ENCODE measurements around the gene TMEM52B. TPM values are rescaled to one million over a fixed set of nuclear protein-coding genes. Genes with fewer than 3 reads are reported as not detected.

The TMEM52B gene
- not detected for polyA plus RNA-seq (2012; ENCODE audit: low read depth, missing spikeins)

- FAIRE-seq = no peak
- TF ChIP-seq TAF1 (IDR thresholded peaks at IDR 0.05; ENCODE audit: low read depth, low read length) (no peak), POLR2A (IDR thresholded peaks at IDR 0.05; ENCODE audit: low read depth, low read length) (no peak), SPI1 (IDR thresholded peaks at IDR 0.05; ENCODE audit: low read depth, low read length) (no peak), PAX5 (IDR thresholded peaks at IDR 0.05; ENCODE audit: insufficient read depth, low read length, severe bottlenecking) (no peak), POLR2AphosphoS5 (IDR thresholded peaks at IDR 0.05; ENCODE audit: low read depth, low read length) (no peak), POU2F2 (IDR thresholded peaks at IDR 0.05; ENCODE audit: low read depth, low read length) (no peak)
These were observed at the start of gene TMEM52B for GRCh38 chr12:10178821-10179220. TMEM52B (plus strand) TSS chr12:10179032; CDS start chr12:10179575, 543 bp downstream.

GRCh38 chr12:10130042-10130441 lies 48.8 kb upstream of the TMEM52B start, which contains the start of gene CLEC7A:
CLEC7A (minus strand) TSS chr12:10130199; CDS start chr12:10130082, 117 bp downstream.
- TF ChIP-seq POLR2AphosphoS5 (IDR thresholded peaks at IDR 0.05; ENCODE audit: low read depth, low read length) = no peak
- TF ChIP-seq POLR2A (IDR thresholded peaks at IDR 0.05; ENCODE audit: low read depth, low read length) = no peak
- TF ChIP-seq PAX5 (IDR thresholded peaks at IDR 0.05; ENCODE audit: insufficient read depth, low read length, severe bottlenecking) = no peak
- peak; percentile 83 for TF ChIP-seq SPI1 (IDR thresholded peaks at IDR 0.05; ENCODE audit: low read depth, low read length)
- DNase-seq (ENCODE audit: insufficient read length, low spot score) (peak; percentile 17), FAIRE-seq (peak; percentile 61)

More at GRCh38 chr12:10178821-10179220, at the start of gene TMEM52B:
- no peak for DNase-seq (ENCODE audit: insufficient read length, low spot score)

GRCh38 chr12:10131111-10131690 lies 47.6 kb upstream of the TMEM52B start:
- FAIRE-seq = no peak
- TF ChIP-seq POU2F2 (IDR thresholded peaks at IDR 0.05; ENCODE audit: low read depth, low read length) (no peak), SPI1 (IDR thresholded peaks at IDR 0.05; ENCODE audit: low read depth, low read length) (no peak), POLR2AphosphoS5 (IDR thresholded peaks at IDR 0.05; ENCODE audit: low read depth, low read length) (no peak), POLR2A (IDR thresholded peaks at IDR 0.05; ENCODE audit: low read depth, low read length) (no peak), PAX5 (IDR thresholded peaks at IDR 0.05; ENCODE audit: insufficient read depth, low read length, severe bottlenecking) (no peak), TAF1 (IDR thresholded peaks at IDR 0.05; ENCODE audit: low read depth, low read length) (no peak)
- DNase-seq (ENCODE audit: insufficient read length, low spot score) = no peak

- TF ChIP-seq TAF1 (IDR thresholded peaks at IDR 0.05; ENCODE audit: low read depth, low read length) (no peak), PAX5 (IDR thresholded peaks at IDR 0.05; ENCODE audit: insufficient read depth, low read length, severe bottlenecking) (no peak), POU2F2 (IDR thresholded peaks at IDR 0.05; ENCODE audit: low read depth, low read length) (no peak), POLR2AphosphoS5 (IDR thresholded peaks at IDR 0.05; ENCODE audit: low read depth, low read length) (no peak), SPI1 (IDR thresholded peaks at IDR 0.05; ENCODE audit: low read depth, low read length) (no peak), POLR2A (IDR thresholded peaks at IDR 0.05; ENCODE audit: low read depth, low read length) (no peak)
- DNase-seq (ENCODE audit: insufficient read length, low spot score) (no peak), FAIRE-seq (no peak)
These were observed 45.9 kb upstream of the TMEM52B start for GRCh38 chr12:10132850-10133370.

- FAIRE-seq (no peak), DNase-seq (ENCODE audit: insufficient read length, low spot score) (no peak)
- TF ChIP-seq POLR2A (IDR thresholded peaks at IDR 0.05; ENCODE audit: low read depth, low read length) = no peak
- no peak for TF ChIP-seq SPI1 (IDR thresholded peaks at IDR 0.05; ENCODE audit: low read depth, low read length)
- no peak for TF ChIP-seq TAF1 (IDR thresholded peaks at IDR 0.05; ENCODE audit: low read depth, low read length)
- TF ChIP-seq POU2F2 (IDR thresholded peaks at IDR 0.05; ENCODE audit: low read depth, low read length) = no peak
- no peak for TF ChIP-seq PAX5 (IDR thresholded peaks at IDR 0.05; ENCODE audit: insufficient read depth, low read length, severe bottlenecking)
- TF ChIP-seq POLR2AphosphoS5 (IDR thresholded peaks at IDR 0.05; ENCODE audit: low read depth, low read length) = no peak
These were observed 43.7 kb upstream of the TMEM52B start for GRCh38 chr12:10135126-10135525.

- TF ChIP-seq POU2F2 (IDR thresholded peaks at IDR 0.05; ENCODE audit: low read depth, low read length) (no peak), POLR2A (IDR thresholded peaks at IDR 0.05; ENCODE audit: low read depth, low read length) (no peak), POLR2AphosphoS5 (IDR thresholded peaks at IDR 0.05; ENCODE audit: low read depth, low read length) (no peak), TAF1 (IDR thresholded peaks at IDR 0.05; ENCODE audit: low read depth, low read length) (no peak), SPI1 (IDR thresholded peaks at IDR 0.05; ENCODE audit: low read depth, low read length) (no peak)
- FAIRE-seq (no peak), DNase-seq (ENCODE audit: insufficient read length, low spot score) (no peak)
These were observed 42.1 kb upstream of the TMEM52B start for GRCh38 chr12:10136637-10137205.

GRCh38 chr12:10140001-10140400 lies 38.8 kb upstream of the TMEM52B start:
- peak; percentile 87 for FAIRE-seq
- DNase-seq (ENCODE audit: insufficient read length, low spot score) = no peak
- TF ChIP-seq TAF1 (IDR thresholded peaks at IDR 0.05; ENCODE audit: low read depth, low read length) (no peak), POU2F2 (IDR thresholded peaks at IDR 0.05; ENCODE audit: low read depth, low read length) (no peak), POLR2AphosphoS5 (IDR thresholded peaks at IDR 0.05; ENCODE audit: low read depth, low read length) (no peak), POLR2A (IDR thresholded peaks at IDR 0.05; ENCODE audit: low read depth, low read length) (no peak), PAX5 (IDR thresholded peaks at IDR 0.05; ENCODE audit: insufficient read depth, low read length, severe bottlenecking) (no peak), SPI1 (IDR thresholded peaks at IDR 0.05; ENCODE audit: low read depth, low read length) (no peak)

GRCh38 chr12:10142976-10143589 lies 35.7 kb upstream of the TMEM52B start:
- DNase-seq (ENCODE audit: insufficient read length, low spot score) (no peak), FAIRE-seq (no peak)
- TF ChIP-seq SPI1 (IDR thresholded peaks at IDR 0.05; ENCODE audit: low read depth, low read length) (no peak), TAF1 (IDR thresholded peaks at IDR 0.05; ENCODE audit: low read depth, low read length) (no peak), POLR2A (IDR thresholded peaks at IDR 0.05; ENCODE audit: low read depth, low read length) (no peak), POLR2AphosphoS5 (IDR thresholded peaks at IDR 0.05; ENCODE audit: low read depth, low read length) (no peak), PAX5 (IDR thresholded peaks at IDR 0.05; ENCODE audit: insufficient read depth, low read length, severe bottlenecking) (no peak), POU2F2 (IDR thresholded peaks at IDR 0.05; ENCODE audit: low read depth, low read length) (no peak)
